ENCODE data around the gene ATP2B3.

ATP2B3 gene

GRCh38 chrX:153595859-153596857 lies 78.7 kb downstream of the ATP2B3 start:
- Histone ChIP-seq H3K9me3 (ENCODE audit: low read depth, low read length) (no peaks in the 10 kb centered on the region), H3K36me3 (ENCODE audit: insufficient read depth, low read length) (no peaks in the 10 kb centered on the region; the same call in 1 of the 2 replicates), H3K9ac (ENCODE audit: insufficient read length) (no peak overlapping the region), H3K4me3 (no peak overlapping the region), H3K27ac (no peak overlapping the region)
- no peak for TF ChIP-seq EZH2 (IDR thresholded peaks at IDR 0.05)
- TF ChIP-seq POLR2AphosphoS5 (IDR thresholded peaks at IDR 0.05; ENCODE audit: borderline replicate concordance, low read depth, low read length), result no peak
- no peak for TF ChIP-seq FOXP2 (optimal IDR thresholded peaks at IDR 0.05; ENCODE audit: control extremely low read depth, extremely low read length, insufficient read depth)
- DNase-seq (ENCODE audit: low read depth, low spot score), result no peak

GRCh38 chrX:153596981-153597750 lies 79.7 kb downstream of the ATP2B3 start:
- no peaks in the 10 kb centered on the region for H3K9me3 ChIP-seq (ENCODE audit: low read depth, low read length)
- H3K27ac ChIP-seq, result no peak overlapping the region
- TF ChIP-seq EZH2 (IDR thresholded peaks at IDR 0.05) (no peak), POLR2AphosphoS5 (IDR thresholded peaks at IDR 0.05; ENCODE audit: borderline replicate concordance, low read depth, low read length) (no peak), FOXP2 (optimal IDR thresholded peaks at IDR 0.05; ENCODE audit: control extremely low read depth, extremely low read length, insufficient read depth) (no peak)
- DNase-seq (ENCODE audit: low read depth, low spot score), result no peak
- no peak overlapping the region; the same call in 1 of the 2 replicates for H3K4me3 ChIP-seq
- H3K9ac ChIP-seq (ENCODE audit: insufficient read length), result no peak overlapping the region
- no peaks in the 10 kb centered on the region for H3K36me3 ChIP-seq (ENCODE audit: insufficient read depth, low read length)

GRCh38 chrX:153598541-153599191 lies 81.2 kb downstream of the ATP2B3 start, which contains the start of gene CCNQ:
Gene CCNQ, minus strand, starts transcription at chrX:153599139. Its CDS starts 66 bp downstream, at chrX:153599073.
- H3K9ac ChIP-seq (ENCODE audit: insufficient read length), result peak within 1 kb of the TSS; percentile 81
- DNase-seq (ENCODE audit: low read depth, low spot score), result no peak
- H3K4me3 ChIP-seq, result peak within 1 kb of the TSS; percentile 83
- H3K27ac ChIP-seq, result no peak within 1 kb of the TSS
- H3K9me3 ChIP-seq (ENCODE audit: low read depth, low read length), result no peaks in the 10 kb centered on the region
- H3K36me3 ChIP-seq (ENCODE audit: insufficient read depth, low read length), result no peaks in the 10 kb centered on the region
- no peak for TF ChIP-seq POLR2AphosphoS5 (IDR thresholded peaks at IDR 0.05; ENCODE audit: borderline replicate concordance, low read depth, low read length)
- TF ChIP-seq FOXP2 (optimal IDR thresholded peaks at IDR 0.05; ENCODE audit: control extremely low read depth, extremely low read length, insufficient read depth), result no peak
- TF ChIP-seq EZH2 (IDR thresholded peaks at IDR 0.05), result no peak

GRCh38 chrX:153599192-153600031 lies 82.0 kb downstream of the ATP2B3 start:
- Histone ChIP-seq H3K36me3 (ENCODE audit: insufficient read depth, low read length) (no peaks in the 10 kb centered on the region), H3K9ac (ENCODE audit: insufficient read length) (peak overlapping the region; percentile 81), H3K4me3 (peak overlapping the region; percentile 83), H3K9me3 (ENCODE audit: low read depth, low read length) (no peaks in the 10 kb centered on the region), H3K27ac (no peak overlapping the region)
- DNase-seq (ENCODE audit: low read depth, low spot score), result no peak
- TF ChIP-seq EZH2 (IDR thresholded peaks at IDR 0.05), result no peak
- TF ChIP-seq FOXP2 (optimal IDR thresholded peaks at IDR 0.05; ENCODE audit: control extremely low read depth, extremely low read length, insufficient read depth), result no peak
- peak; percentile 62; the same call in 1 of the 2 replicates for TF ChIP-seq POLR2AphosphoS5 (IDR thresholded peaks at IDR 0.05; ENCODE audit: borderline replicate concordance, low read depth, low read length)

- TF ChIP-seq FOXP2 (optimal IDR thresholded peaks at IDR 0.05; ENCODE audit: control extremely low read depth, extremely low read length, insufficient read depth), result no peak
- no peak for TF ChIP-seq POLR2AphosphoS5 (IDR thresholded peaks at IDR 0.05; ENCODE audit: borderline replicate concordance, low read depth, low read length)
- no peak for TF ChIP-seq EZH2 (IDR thresholded peaks at IDR 0.05)
- no peaks in the 10 kb centered on the region for H3K36me3 ChIP-seq (ENCODE audit: insufficient read depth, low read length)
- H3K9me3 ChIP-seq (ENCODE audit: low read depth, low read length), result no peaks in the 10 kb centered on the region
- no peak overlapping the region for H3K27ac ChIP-seq
- DNase-seq (ENCODE audit: low read depth, low spot score), result no peak
- H3K4me3 ChIP-seq, result peak overlapping the region; percentile 83
- H3K9ac ChIP-seq (ENCODE audit: insufficient read length), result peak overlapping the region; percentile 81
These were observed 82.6 kb downstream of the ATP2B3 start for GRCh38 chrX:153600032-153600373.

- no peak overlapping the region for H3K27ac ChIP-seq
- no peaks in the 10 kb centered on the region for H3K36me3 ChIP-seq (ENCODE audit: insufficient read depth, low read length)
- H3K9ac ChIP-seq (ENCODE audit: insufficient read length), result no peak overlapping the region
- TF ChIP-seq EZH2 (IDR thresholded peaks at IDR 0.05), result no peak
- no peak for TF ChIP-seq FOXP2 (optimal IDR thresholded peaks at IDR 0.05; ENCODE audit: control extremely low read depth, extremely low read length, insufficient read depth)
- no peak for TF ChIP-seq POLR2AphosphoS5 (IDR thresholded peaks at IDR 0.05; ENCODE audit: borderline replicate concordance, low read depth, low read length)
- no peaks in the 10 kb centered on the region for H3K9me3 ChIP-seq (ENCODE audit: low read depth, low read length)
- no peak for DNase-seq (ENCODE audit: low read depth, low spot score)
- no peak overlapping the region for H3K4me3 ChIP-seq
These were observed 83.5 kb downstream of the ATP2B3 start for GRCh38 chrX:153600921-153601320.

GRCh38 chrX:153601511-153602110 lies 84.2 kb downstream of the ATP2B3 start:
- Histone ChIP-seq H3K27ac (no peak overlapping the region), H3K9me3 (ENCODE audit: low read depth, low read length) (no peaks in the 10 kb centered on the region), H3K9ac (ENCODE audit: insufficient read length) (no peak overlapping the region), H3K4me3 (no peak overlapping the region), H3K36me3 (ENCODE audit: insufficient read depth, low read length) (no peaks in the 10 kb centered on the region)
- no peak for DNase-seq (ENCODE audit: low read depth, low spot score)
- no peak for TF ChIP-seq POLR2AphosphoS5 (IDR thresholded peaks at IDR 0.05; ENCODE audit: borderline replicate concordance, low read depth, low read length)

Measured in SK-N-MC (cell line).